ENCODE measurements around the gene RAP1GDS1. TPM values are rescaled to one million over a fixed set of nuclear protein-coding genes. Genes with fewer than 3 reads are reported as not detected.
"Not testable (repeated sequence)": the region's sequence is repeated elsewhere in the genome, so short reads cannot be mapped to it uniquely, and the experiment has no call there.

RAP1GDS1 gene
- total RNA-seq, 1 donor from 2014 or later: 17.7 TPM

DNA sequence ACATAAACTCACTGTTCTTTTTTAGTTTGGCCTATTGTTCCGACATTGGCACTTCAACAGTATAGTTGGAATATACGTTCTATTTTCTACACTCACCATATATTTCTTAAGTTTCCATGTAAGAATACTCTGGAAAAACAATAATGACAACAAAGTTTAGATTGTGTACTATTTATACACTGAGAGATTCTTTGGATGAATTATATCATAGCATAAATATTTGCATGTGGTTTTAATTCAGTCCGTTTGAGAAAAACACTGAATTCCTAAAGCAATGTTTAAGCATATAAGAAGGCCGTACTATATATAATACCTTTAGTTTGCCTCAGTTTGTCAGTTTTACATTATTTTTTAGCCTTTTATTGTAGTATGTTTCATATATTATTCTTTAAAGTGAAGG, 82.4 kb downstream of the RAP1GDS1 start:
- no peak for DNase-seq (ENCODE audit: low spot score)
- no peak for ATAC-seq

DNA sequence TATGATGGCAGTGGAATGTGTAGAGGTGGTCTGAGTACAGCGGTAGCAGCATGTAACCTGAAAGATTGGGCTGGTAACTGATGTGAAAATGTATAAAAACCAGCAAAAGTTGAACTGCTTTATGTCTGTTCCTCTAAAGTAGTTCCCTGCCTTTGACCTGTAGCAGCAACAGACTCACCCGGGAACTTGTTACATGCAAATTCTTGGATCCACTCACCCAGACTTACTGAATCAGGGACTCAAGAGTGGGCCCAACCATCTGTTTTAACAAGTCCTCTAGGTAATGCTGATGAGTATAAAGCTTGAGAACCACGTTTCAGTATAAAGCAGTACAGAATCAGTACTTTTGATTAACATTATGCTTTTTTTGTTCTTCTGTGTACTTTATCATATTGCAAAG, 84.7 kb downstream of the RAP1GDS1 start:
- DNase-seq (ENCODE audit: low spot score) (no peak), ATAC-seq (no peak)

DNA sequence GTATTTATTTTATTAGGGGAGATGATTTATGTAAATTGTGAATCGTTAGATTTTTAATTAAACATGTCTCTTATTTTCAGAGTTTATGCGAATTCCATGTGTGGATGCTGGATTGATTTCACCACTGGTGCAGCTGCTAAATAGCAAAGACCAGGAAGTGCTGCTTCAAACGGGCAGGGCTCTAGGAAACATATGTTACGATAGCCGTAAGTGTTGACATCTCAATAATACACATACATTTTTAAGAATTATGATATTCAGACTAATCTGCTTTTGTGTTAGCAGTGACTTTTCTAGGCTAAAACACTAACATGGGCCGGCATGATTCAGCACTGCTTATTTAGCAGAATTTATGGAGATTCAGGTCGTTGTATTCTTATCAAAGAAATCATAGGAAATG, 91.2 kb downstream of the RAP1GDS1 start:
- ATAC-seq: no peak
- DNase-seq (ENCODE audit: low spot score): no peak

DNA sequence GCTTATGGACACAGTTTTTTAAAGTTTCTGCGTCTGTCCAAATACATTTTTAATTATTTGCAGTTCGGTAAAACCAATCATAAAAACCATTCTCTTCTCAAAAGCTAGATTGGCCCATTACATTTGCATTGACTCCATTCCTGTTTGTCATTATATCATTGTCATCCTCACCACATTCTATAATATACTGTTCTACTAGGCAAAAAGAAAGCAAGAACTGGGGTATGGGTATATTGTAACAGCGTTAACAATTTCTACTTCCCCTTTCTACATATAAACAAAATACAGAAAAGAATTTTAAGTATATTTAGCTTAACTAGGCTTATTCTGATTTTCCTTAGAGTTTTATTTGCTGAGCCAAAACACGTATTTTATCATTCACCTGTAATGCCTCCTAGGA, 91.8 kb downstream of the RAP1GDS1 start:
- no peak for ATAC-seq
- DNase-seq (ENCODE audit: low spot score): no peak

DNA sequence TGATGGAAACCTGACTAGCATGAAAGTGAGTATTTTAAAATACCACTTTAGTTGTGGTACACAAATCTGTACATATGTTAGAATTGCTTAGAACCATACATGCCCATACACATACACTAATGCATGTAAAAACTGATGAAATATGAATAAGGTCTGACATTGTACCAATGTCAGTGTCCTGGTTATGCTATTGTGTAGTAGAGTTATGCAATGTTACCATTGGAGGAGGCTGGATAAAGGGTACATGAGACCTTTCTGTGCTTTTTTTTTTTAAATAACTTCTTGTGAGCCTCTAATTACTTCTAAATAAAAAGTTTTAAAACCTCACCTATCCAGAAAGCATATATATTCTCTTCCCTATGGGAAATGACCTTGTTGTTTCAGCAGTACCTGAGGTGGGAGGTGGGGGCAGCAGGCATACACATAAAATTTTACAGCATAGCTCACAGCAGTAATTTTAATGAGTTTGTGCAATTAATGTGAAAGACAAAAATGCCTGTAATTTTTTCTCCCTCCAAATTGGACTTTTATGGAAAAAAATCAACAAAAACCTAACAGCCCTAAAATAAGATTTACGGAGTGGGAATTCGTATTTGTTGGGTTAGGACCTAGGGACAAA, 97.6 kb downstream of the RAP1GDS1 start:
- ATAC-seq (no peak), DNase-seq (ENCODE audit: low spot score) (no peak)

DNA sequence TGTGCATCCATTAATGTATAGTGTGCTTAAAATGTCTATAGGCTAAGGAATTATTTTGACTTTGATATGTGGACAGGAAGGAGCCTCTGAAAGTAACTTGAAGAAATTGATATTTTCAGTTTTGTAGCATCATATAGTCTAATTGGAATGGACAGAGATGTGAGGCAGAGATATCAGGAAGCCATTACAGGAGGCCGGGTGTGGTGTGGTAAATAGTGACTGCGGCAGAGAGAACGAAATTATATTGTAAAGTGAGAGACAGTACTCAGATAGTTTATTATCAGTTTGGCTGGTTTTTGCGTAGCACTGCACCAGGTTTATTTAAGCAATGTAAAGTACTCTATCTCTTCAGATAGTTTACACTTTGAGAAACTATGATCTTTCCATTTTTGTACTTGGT, 98.5 kb downstream of the RAP1GDS1 start:
- DNase-seq (ENCODE audit: low spot score) (no peak), ATAC-seq (no peak)

DNA sequence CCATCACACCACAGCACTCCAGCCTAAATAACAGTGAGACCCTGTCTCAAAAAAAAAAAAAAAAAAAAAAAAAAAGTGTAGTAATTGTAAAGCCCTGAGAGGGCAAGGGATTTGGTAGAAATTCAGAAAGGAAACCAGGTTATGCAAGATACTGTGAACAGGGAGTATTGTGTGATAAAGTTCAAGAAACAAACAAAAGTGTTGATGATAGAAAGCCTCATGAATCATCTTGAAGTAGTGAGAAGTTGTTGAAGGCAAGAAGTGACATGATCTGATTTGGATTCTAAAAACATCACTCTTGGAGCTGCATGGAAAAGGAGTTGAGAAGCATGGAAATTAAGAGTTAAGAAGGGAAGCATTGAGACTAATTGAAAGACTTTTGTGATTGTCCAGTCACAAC, 102.2 kb downstream of the RAP1GDS1 start:
- DNase-seq (ENCODE audit: low spot score) (no peak), ATAC-seq (no peak)

DNA sequence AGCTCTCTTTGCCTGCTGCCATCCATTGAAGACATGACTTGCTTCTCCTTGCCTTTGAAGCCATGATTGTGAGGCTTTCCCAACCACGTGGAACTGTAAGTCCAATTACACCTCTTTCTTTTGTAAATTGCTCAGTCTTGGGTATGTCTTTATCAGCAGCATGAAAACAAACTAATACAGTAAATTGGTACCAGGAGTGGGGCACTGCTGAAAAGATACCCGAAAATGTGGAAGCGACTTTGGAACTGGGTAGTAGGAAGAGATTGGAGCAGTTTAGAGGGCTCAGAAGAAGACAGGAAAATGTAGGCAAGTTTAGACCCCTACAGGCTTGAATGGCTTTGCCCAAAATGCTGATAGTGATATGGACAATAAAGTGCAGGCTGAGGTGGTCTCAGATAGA, 105.1 kb downstream of the RAP1GDS1 start:
- DNase-seq (ENCODE audit: low spot score); ATAC-seq: not testable (repeated sequence)

DNA sequence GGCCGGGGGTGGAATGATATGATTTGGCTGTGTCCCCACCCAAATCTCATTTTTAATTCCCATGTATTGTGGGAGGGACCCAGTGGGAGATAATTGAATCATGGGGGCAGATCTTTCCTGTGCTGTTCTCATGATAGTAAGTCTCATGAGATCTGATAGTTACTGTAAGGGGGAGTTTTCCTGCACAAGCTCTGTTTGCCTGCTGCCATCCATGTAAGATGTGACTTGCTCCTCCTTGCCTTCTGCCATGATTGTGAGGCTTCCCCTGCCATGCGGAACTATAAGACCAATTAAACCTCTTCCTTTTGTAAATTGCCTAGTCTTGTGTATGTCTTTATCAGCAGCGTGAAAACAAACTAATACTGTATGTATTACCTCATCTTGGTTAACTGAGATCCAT, 106.8 kb downstream of the RAP1GDS1 start:
- not testable (repeated sequence) for ATAC-seq; DNase-seq (ENCODE audit: low spot score)

DNA sequence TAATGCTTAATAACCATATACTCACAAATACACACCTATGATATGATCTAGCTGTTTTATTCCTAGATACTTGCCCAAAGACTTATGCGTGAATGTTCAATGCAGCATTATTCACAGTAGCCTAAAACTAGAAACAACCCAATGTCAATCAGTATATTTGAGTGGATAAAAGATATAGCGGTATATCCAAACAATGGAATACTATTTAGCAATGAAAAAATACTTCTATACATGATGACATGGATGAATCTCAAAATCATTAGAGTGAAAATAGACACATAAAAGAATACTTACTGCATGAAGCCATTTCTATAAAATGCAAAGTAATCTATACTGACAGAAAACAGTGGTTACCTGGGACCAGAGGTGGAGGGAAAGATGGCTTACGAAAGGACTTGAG, 108.1 kb downstream of the RAP1GDS1 start:
- DNase-seq (ENCODE audit: low spot score) (no peak), ATAC-seq (no peak)

DNA sequence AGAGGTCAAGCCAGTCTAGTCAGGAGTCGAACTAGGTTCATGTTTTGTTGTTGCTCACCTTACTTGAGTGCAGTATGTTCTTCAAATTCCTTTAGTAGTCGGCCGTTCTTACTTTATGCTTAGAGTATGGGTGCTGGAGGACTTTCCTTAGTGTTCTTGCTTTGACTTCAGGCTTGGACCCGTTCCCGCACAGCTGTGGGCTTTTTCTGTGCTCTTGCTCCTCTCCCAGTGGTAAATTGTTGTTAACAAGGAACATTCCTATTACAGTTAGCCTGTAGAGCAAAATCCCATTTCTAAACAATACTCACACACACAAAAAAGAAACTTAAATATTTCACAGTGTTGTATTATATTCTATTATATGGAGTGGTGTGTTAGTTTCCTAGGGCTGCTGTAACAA, 113.5 kb downstream of the RAP1GDS1 start:
- ATAC-seq (no peak), DNase-seq (ENCODE audit: low spot score) (no peak)

DNA sequence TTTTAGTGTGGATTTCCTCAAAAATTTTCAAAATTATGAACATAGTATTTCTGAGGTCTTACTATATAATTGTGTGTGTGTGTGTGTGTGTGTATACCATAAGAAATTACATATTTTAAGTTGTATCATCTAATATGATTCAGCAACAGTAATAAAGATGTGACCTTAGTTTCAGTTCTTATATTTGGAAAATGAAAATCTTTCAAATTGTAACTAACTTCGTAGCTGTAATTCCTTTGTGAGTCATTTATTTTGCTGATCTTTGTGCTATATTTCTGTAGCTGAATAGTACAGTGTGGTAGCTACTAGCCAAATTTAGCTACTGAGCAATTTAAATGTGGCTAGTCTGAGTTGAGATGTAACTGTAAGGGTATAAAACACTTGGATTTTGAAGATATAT, 116.4 kb downstream of the RAP1GDS1 start:
- ATAC-seq (no peak), DNase-seq (ENCODE audit: low spot score) (no peak)

DNA sequence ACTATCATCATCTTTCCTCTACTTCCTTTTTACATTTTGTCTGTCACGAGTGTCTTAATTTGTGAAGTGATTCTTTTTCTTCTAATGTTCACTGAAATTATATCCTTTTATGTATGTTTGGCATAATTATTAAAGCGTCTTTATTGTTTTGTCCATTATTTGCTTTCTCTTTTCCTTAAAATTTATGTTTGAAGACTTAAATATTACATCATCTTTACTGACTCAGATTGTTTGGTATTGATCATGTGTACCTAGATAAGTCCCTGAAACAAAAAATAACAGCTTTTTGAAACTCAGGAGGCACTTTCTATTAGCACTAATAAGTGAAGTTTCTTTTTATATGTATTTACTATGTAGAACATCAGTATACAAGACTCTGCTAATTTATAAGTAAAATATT, 120.1 kb downstream of the RAP1GDS1 start:
- no peak for ATAC-seq
- DNase-seq (ENCODE audit: low spot score): no peak

DNA sequence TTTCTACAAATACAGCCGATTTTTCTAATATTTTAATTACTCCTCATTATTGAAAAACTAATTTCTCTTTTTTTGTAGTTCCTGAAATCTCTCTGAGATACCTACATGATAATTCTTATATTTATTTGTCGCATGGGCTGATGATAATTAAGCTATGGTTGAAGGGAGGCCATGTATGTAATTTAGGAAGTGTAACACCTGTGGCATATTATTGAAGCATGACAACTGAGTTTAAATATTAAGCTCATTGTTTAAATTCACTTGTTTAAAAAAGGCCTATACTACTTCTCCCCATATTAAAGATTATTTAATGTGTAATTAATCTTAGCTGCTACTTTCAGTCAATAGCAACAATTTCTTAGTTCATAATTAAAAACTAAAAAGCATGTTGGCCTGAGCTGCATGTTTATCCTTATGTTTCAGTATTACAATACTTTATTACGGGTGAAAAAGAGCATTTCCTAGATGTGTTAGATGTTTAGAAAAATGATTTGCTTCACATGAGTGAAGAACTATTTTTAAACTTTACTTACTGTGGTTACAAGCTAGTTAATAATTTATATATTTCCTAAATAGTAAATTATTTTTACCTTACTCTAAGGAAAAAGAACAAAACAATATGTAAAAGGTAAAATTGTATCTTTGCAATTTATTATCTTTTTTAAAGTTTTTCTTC, 122.4 kb downstream of the RAP1GDS1 start:
- ATAC-seq: no peak
- no peak for DNase-seq (ENCODE audit: low spot score)

DNA sequence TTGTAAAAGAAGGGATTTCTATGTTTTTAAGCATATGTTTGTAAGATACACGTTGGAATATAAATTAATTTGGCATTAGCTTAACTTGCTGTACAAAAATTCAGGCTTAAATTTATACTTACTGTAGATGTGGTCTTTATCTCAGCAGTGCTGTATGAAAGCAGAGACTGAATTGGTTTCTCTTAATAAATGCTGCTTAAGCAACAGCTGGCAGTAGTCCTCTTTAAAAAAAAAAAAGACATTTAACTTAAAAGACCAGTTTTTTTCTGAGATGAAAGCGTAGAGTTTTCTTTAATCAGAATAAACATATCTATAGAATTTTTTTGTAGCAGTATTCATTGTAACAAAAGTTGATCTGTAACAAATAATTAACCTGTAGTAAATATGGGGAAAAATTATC, 124.6 kb downstream of the RAP1GDS1 start:
- DNase-seq (ENCODE audit: low spot score) (no peak), ATAC-seq (no peak)

DNA sequence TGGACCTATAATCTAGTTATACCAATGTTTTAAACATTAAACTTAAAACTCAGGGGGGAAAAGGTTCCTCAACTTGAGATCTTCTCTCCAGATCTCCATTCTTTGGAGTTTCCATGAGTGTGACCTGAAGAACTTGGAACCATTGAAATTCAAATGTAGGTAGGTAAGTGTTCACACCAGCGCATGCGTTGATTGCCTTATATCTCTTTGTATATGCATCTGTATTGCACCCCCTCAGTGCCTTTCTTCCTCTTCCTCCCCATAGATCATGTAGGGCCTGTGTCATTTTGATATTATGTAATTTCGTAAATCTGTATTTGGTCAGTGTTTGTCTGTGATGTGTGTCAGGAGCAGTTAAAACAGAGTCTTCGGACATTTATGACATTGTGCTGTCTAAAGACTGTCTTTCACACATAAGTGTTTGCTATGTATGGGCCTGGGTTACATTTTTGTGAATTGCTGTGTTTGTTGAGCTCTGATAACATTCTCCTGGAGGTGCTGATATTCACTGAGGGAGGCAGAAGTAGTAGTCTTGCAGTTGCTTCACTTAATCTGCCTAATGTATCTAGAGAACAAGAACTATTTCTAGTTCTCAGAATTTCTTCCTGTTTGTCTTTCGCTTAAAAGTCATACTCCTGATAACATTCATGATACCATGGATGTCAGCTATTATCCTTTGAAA, 126.3 kb downstream of the RAP1GDS1 start:
- DNase-seq (ENCODE audit: low spot score) (no peak), ATAC-seq (no peak)

DNA sequence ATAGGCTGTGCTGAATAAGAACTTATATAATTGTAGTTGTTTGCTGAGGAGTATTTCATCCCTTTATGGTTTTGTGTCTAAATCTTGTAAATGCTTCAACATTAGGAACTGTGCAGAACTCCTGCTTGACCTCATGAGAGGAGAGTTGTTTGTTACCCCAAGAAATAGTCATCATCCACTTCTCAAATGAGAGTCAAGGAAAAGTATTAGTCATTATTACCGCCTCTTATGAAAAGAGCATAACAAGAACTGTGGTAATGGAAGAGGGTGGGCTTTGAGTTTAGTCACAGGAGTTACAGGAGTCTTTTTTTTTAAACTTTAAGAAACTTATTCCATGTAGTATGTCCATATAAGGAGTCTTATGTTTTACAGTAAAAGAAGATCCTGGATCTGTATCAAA, 132.9 kb downstream of the RAP1GDS1 start:
- ATAC-seq: no peak

DNA sequence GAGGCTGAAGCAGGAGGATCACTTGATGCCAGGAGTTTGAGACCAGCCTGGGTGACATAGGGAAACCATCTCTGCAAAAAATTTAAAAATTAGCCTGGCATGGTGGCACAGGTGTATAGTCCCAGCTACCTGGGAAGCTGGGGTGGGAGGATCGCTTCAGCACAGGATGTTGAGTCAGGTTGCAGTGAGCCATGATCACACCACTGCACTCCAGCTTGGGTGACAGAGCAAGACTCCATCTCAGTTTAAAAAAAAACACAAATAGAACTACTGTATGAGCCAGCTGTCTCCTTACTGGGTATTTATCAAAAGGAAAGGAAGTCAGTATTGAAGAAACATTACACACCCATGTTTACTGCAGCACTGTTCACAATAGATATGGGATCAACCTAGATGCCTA, 138.7 kb downstream of the RAP1GDS1 start:
- ATAC-seq (no peak), DNase-seq (ENCODE audit: low spot score) (no peak)

More for the DNA sequence above, 132.9 kb downstream of the RAP1GDS1 start:
- no peak for DNase-seq (ENCODE audit: low spot score)

DNA sequence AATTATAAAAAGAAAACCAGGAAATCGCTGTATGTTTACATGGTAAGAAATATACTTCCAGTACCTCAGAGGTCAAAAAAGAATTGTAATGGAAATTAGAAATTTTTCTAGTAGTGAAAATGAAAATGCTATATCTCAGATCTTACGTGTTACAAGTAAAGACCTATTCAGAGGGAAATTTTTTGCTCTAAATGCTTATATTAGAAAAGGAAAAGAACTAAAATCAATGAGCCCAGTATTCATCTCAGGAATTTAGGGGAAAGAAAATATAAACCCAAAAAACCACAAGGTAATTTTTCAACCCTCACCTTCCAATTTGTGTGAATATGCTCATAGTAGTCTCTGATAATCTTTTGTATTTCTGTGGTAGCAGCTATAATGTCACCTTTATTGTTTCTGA, 145.6 kb downstream of the RAP1GDS1 start:
- no peak for DNase-seq (ENCODE audit: low spot score)
- ATAC-seq: no peak

DNA sequence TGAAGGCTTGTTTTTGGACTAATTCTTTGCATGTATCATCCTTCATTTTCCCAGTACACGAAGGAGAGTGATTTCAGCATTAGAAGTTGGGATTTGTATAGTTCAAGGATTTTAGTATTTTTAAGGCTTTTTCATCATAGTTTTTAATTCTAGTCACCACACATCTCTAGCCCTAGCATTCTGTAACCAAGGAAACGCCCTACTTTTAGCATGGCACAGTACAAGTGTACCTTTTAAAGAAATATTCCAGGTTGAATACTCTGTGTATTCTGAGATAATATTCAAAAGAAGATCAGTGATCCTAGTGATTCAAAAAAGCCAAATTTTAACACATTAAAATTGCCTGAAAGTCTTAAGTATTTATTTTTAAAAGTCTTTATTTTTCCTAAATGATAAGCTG, 150.5 kb downstream of the RAP1GDS1 start:
- DNase-seq (ENCODE audit: low spot score) (no peak), ATAC-seq (no peak)

DNA sequence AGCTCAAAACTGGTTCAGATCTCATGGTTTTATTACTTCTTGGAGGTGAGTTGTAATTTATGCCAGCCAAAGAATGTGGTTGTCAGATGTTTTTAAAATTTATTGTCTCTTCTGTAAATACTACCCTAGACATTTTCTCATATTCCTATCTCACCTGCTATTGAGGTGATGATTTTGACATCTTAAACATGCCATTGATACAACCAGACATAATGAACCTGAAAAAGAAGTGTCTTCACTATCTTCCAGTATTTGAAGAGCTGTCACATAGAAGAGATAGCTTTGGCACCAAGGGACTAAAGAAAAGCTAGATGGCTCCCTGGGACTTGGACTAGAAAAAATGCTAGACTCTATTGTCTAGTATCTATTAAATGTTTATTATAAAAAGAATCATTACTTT, 155.7 kb downstream of the RAP1GDS1 start:
- DNase-seq (ENCODE audit: low spot score) (no peak), ATAC-seq (no peak)

DNA sequence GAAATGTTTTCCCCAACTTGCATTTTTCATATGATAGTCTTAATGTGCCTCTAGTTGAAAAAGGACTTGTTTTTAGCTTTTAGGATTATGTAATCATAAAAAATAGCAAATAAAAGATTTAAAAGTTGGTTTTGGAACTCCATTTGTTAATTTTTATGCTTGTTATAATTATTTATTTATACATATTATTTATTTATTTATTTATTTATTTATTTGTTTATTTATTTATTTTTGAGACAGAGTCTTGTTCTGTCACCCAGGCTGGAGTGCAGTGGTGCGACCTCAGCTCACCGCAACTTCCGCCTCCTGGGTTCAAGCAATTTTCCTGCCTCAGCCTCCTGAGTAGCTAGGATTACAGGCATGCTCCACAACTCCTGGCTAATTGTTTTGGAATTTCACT, 159.0 kb downstream of the RAP1GDS1 start:
- not testable (repeated sequence) for ATAC-seq; DNase-seq (ENCODE audit: low spot score)
